H1 (cell line): ENCODE data around the gene HTR4. TPM values are rescaled to one million over a fixed set of nuclear protein-coding genes. Genes with fewer than 3 reads are reported as not detected.
A peak's percentile ranks its signal among the peaks of the same experiment; 100 is the strongest.

Experiments
- CTCF ChIA-PET: fragments of 300-600 bp; sonication (Branson Sonifier 250); formaldehyde crosslinking; loops from one replicate; lab custom pipeline; 2021; ENCODE audit not compliant: partially characterized antibody; lab: Charles Lee
- POLR2A ChIA-PET: fragments of 300-600 bp; sonication (Branson Sonifier 250); formaldehyde crosslinking; loops from one replicate; lab custom pipeline; 2021; ENCODE audit warnings: inconsistent platforms; ENCODE audit not compliant: partially characterized antibody; lab: Charles Lee
- DNase-seq, 2 experiments: peaks; one replicate each; pipeline versions ENCODE4 v3.0.0 to v3.0.0-alpha.2; 2010 to 2022; ENCODE audit warnings: low spot score in 2 of 2, low read depth in 1 of 2, mixed read lengths in 1 of 2
- FAIRE-seq: peaks from 2 replicates; lab custom pipeline; 2011; peaks lifted over from hg19 to GRCh38; lab: Jason Lieb, UNC
- H2AFZ ChIP-seq: 2 replicates; pipeline ENCODE4 v1.8.1; 2012; ENCODE audit warnings: low read length, inconsistent platforms
- H2AK5ac ChIP-seq: 2 replicates; pipeline ENCODE4 v1.6.1; 2013; ENCODE audit warnings: low read depth, low read length
- H2BK120ac ChIP-seq: replicated peaks from 2 replicates; pipeline ENCODE3; 2013; ENCODE audit warnings: low read depth, low read length, inconsistent platforms
- H2BK12ac ChIP-seq: 2 replicates; pipeline ENCODE4 v1.6.1; 2013; ENCODE audit warnings: low read depth, low read length
- H2BK15ac ChIP-seq: 2 replicates; pipeline ENCODE4 v1.6.1; 2013; ENCODE audit warnings: low read length
- H2BK20ac ChIP-seq: 2 replicates; pipeline ENCODE4 v1.6.1; 2013; ENCODE audit warnings: low read length
- H2BK5ac ChIP-seq: 2 replicates; pipeline ENCODE4 v1.6.1; 2013; ENCODE audit warnings: low read depth, low read length
- H3K14ac ChIP-seq: 2 replicates; pipeline ENCODE4 v1.6.1; 2013; ENCODE audit warnings: inconsistent platforms; ENCODE audit not compliant: insufficient read length
- H3K18ac ChIP-seq: 2 replicates; pipeline ENCODE4 v1.6.1; 2013; ENCODE audit warnings: low read length; ENCODE audit errors: extremely low read depth
- H3K23ac ChIP-seq: 2 replicates; pipeline ENCODE4 v1.6.1; 2013; ENCODE audit warnings: inconsistent platforms; ENCODE audit not compliant: insufficient read length
- H3K23me2 ChIP-seq: 2 replicates; pipeline ENCODE4 v1.6.1; 2013; ENCODE audit warnings: low read depth, low read length
- H3K27ac ChIP-seq: 2 replicates; pipeline ENCODE4 v1.6.1; 2011; ENCODE audit warnings: low read depth, low read length, inconsistent platforms
- H3K27me3 ChIP-seq, 4 experiments: replicated peaks in 1 of 4; 1 replicate in 1 of 4; 2 replicates in 3 of 4; pipeline versions ENCODE4 v1.6.1 to v1.8.1; 2011 to 2013; ENCODE audit warnings: low read length in 3 of 4, mild to moderate bottlenecking in 3 of 4, inconsistent platforms in 2 of 4, mixed read lengths in 2 of 4, moderate library complexity in 1 of 4; ENCODE audit not compliant: control insufficient read depth in 3 of 4, insufficient read depth in 3 of 4; ENCODE audit errors: extremely low read depth in 1 of 4
- H3K36me3 ChIP-seq, 4 experiments: 2 replicates each; pipeline versions ENCODE4 v1.6.1 to v1.8.1; 2011 to 2013; ENCODE audit warnings: mild to moderate bottlenecking in 4 of 4, low read length in 3 of 4, moderate library complexity in 2 of 4, control low read depth in 1 of 4, inconsistent platforms in 1 of 4; ENCODE audit not compliant: insufficient read depth in 4 of 4, control insufficient read depth in 2 of 4
- H3K4ac ChIP-seq: replicated peaks from 2 replicates; pipeline ENCODE3; 2013; ENCODE audit warnings: low read length, low read depth, mixed read lengths, inconsistent platforms; ENCODE audit not compliant: insufficient read length
- H3K4me1 ChIP-seq, 4 experiments: replicated peaks in 1 of 4; 1 replicate in 1 of 4; 2 replicates in 3 of 4; pipeline versions ENCODE4 v1.6.1 to v1.8.1; 2011 to 2013; ENCODE audit warnings: low read length in 3 of 4, inconsistent platforms in 2 of 4, mixed read lengths in 1 of 4; ENCODE audit not compliant: insufficient read depth in 4 of 4, control insufficient read depth in 3 of 4
- H3K4me2 ChIP-seq, 2 experiments: 2 replicates each; pipeline versions ENCODE4 v1.6.1 to v1.8.1; 2011 to 2013; ENCODE audit warnings: low read depth in 2 of 2, low read length in 2 of 2, control low read depth in 1 of 2, inconsistent platforms in 1 of 2, mild to moderate bottlenecking in 1 of 2; ENCODE audit not compliant: insufficient read depth in 1 of 2
- H3K4me3 ChIP-seq, 4 experiments: fragments of 200-600, 300-600 bp in 1 of 4; sonication (generic), shearing (Covaris generic), sonication (Bioruptor Twin) in 1 of 4; 2 replicates each; pipeline versions ENCODE4 v1.5.1 to v1.8.1; 2011 to 2016; ENCODE audit warnings: low read length in 4 of 4, low read depth in 3 of 4, control low read depth in 2 of 4, inconsistent platforms in 2 of 4, mild to moderate bottlenecking in 2 of 4, mixed read lengths in 1 of 4, moderate library complexity in 1 of 4; ENCODE audit not compliant: insufficient read depth in 2 of 4; ENCODE audit errors: extremely low read depth in 1 of 4
- H3K56ac ChIP-seq: replicated peaks from 2 replicates; pipeline ENCODE3; 2013; ENCODE audit warnings: low read depth, mild to moderate bottlenecking, mixed read lengths, low read length, inconsistent platforms; ENCODE audit not compliant: insufficient read length
- H3K79me1 ChIP-seq: 2 replicates; pipeline ENCODE4 v1.6.1; 2013; ENCODE audit warnings: low read depth, low read length, control low read depth
- H3K79me2 ChIP-seq, 2 experiments: 2 replicates each; pipeline versions ENCODE4 v1.6.1 to v1.8.1; 2012 to 2013; ENCODE audit warnings: low read length in 2 of 2, mild to moderate bottlenecking in 2 of 2, inconsistent platforms in 1 of 2; ENCODE audit not compliant: insufficient read depth in 2 of 2, control insufficient read depth in 1 of 2
- H3K9ac ChIP-seq, 4 experiments: replicated peaks in 1 of 4; 1 replicate in 1 of 4; 2 replicates in 3 of 4; pipeline versions ENCODE4 v1.6.1 to v1.8.1; 2011 to 2013; ENCODE audit warnings: low read depth in 3 of 4, low read length in 3 of 4, control low read depth in 2 of 4, mild to moderate bottlenecking in 2 of 4, moderate library complexity in 2 of 4, inconsistent platforms in 1 of 4; ENCODE audit errors: extremely low read depth in 1 of 4
- H3K9me3 ChIP-seq, 2 experiments: 2 replicates each; pipeline versions ENCODE4 v1.6.1 to v1.8.1; 2012 to 2013; ENCODE audit warnings: mild to moderate bottlenecking in 2 of 2, moderate library complexity in 2 of 2, control low read depth in 1 of 2, inconsistent platforms in 1 of 2, low read depth in 1 of 2, low read length in 1 of 2, mixed read lengths in 1 of 2; ENCODE audit not compliant: insufficient read depth in 2 of 2
- H4K20me1 ChIP-seq, 2 experiments: replicated peaks in 1 of 2; 2 replicates each; pipeline versions ENCODE3 to v1.8.1; 2011 to 2013; ENCODE audit warnings: inconsistent platforms in 2 of 2, low read length in 2 of 2, mild to moderate bottlenecking in 1 of 2; ENCODE audit not compliant: insufficient read depth in 2 of 2, control insufficient read depth in 1 of 2
- H4K5ac ChIP-seq: 2 replicates; pipeline ENCODE4 v1.6.1; 2013; ENCODE audit warnings: low read length, low read depth, mixed read lengths, inconsistent platforms; ENCODE audit not compliant: insufficient read length
- H4K8ac ChIP-seq: 2 replicates; pipeline ENCODE4 v1.8.0; 2013; ENCODE audit warnings: mild to moderate bottlenecking, moderate library complexity, low read length, inconsistent platforms; ENCODE audit not compliant: insufficient read depth; ENCODE audit errors: extremely low read depth
- H4K91ac ChIP-seq: replicated peaks from 2 replicates; pipeline ENCODE3; 2013; ENCODE audit warnings: low read length, mixed read lengths, inconsistent platforms; ENCODE audit not compliant: insufficient read length
- BRCA1 ChIP-seq: IDR thresholded peaks from 2 replicates; pipeline ENCODE4 v1.6.1; 2012; ENCODE audit warnings: low read depth, low read length, improper control_type of control experiment
- CBX5 ChIP-seq: fragments of 300-800, 300-1000 bp; sonication (generic); IDR thresholded peaks from 2 replicates; pipeline ENCODE4 v1.7.1; 2016; ENCODE audit warnings: antibody characterized with exemption, low read length, low read depth
- E2F6 ChIP-seq: IDR thresholded peaks from 2 replicates; pipeline ENCODE4 v1.6.1; 2012; ENCODE audit warnings: inconsistent platforms
- FOSL1 ChIP-seq: IDR thresholded peaks from 2 replicates; pipeline ENCODE4 v1.6.1; 2011; ENCODE audit warnings: mild to moderate bottlenecking, low read depth, low read length, moderate library complexity; ENCODE audit not compliant: insufficient read depth
- GTF2F1 ChIP-seq: IDR thresholded peaks from 2 replicates; pipeline ENCODE4 v1.6.1; 2012; ENCODE audit warnings: low read depth, low read length, improper control_type of control experiment, borderline replicate concordance
- KDM1A ChIP-seq: fragments of 200-600, 300-600 bp; sonication (generic); IDR thresholded peaks from 2 replicates; pipeline ENCODE4 v1.7.1; 2016; ENCODE audit warnings: mild to moderate bottlenecking, low read length, borderline replicate concordance
- MAFK ChIP-seq: IDR thresholded peaks from 2 replicates; pipeline ENCODE4 v1.6.1; 2012; ENCODE audit warnings: low read depth, mild to moderate bottlenecking, improper control_type of control experiment, low read length
- RFX5 ChIP-seq: IDR thresholded peaks from 2 replicates; pipeline ENCODE4 v1.6.1; 2011; ENCODE audit warnings: low read depth, low read length, improper control_type of control experiment, borderline replicate concordance
- SIN3A ChIP-seq, 2 experiments: IDR thresholded peaks in 1 of 2; conservative IDR thresholded peaks in 1 of 2; 2 replicates each; pipeline ENCODE4 v1.6.1; 2011 to 2012; ENCODE audit warnings: low read length in 2 of 2, improper control_type of control experiment in 1 of 2, low read depth in 1 of 2, mild to moderate bottlenecking in 1 of 2
- SP1 ChIP-seq: IDR thresholded peaks from 2 replicates; pipeline ENCODE4 v1.6.1; 2011; ENCODE audit warnings: low read depth, low read length
- ZNF274 ChIP-seq: IDR thresholded peaks from 2 replicates; pipeline ENCODE4 v1.7.0; 2012; ENCODE audit warnings: low read length, borderline replicate concordance; ENCODE audit errors: extremely low read depth
- WGBS, 2 experiments: shearing (Covaris generic) in 1 of 2; methylation state at CpG; one replicate each; pipeline versions ENCODE4 v1.1.6 to v1.1.7; 2013 to 2015; ENCODE audit warnings: low lambda C conversion rate in 2 of 2, mixed read lengths in 2 of 2, inconsistent platforms in 1 of 2, low coverage in 1 of 2, missing lambda C conversion rate in 1 of 2; ENCODE audit not compliant: insufficient replicate concordance in 2 of 2, insufficient coverage in 1 of 2, insufficient read length in 1 of 2; ENCODE audit errors: extremely low coverage in 1 of 2, missing lambda C conversion rate in 1 of 2; 5-methylcytosine and 5-hydroxymethylcytosine counted together
- polyA plus RNA-seq, 7 experiments: library from polyadenylated mRNA; depleted of rRNA in 3 of 7; stranded (reverse) in 5 of 7; unstranded in 2 of 7; fragments of >200 nt in 5 of 7; fragments of 200-250 nt in 2 of 7; gene quantifications; 1 replicate in 5 of 7; 2 replicates in 1 of 7; 4 replicates in 1 of 7; pipeline versions ENCODE4 v1.2.1 to v1.2.3, GENCODE V29; 2011 to 2013; ENCODE audit warnings: missing spikeins in 2 of 7, mixed read lengths in 2 of 7
- total RNA-seq: library from RNA; stranded (reverse); fragmentation: NEBNext Ultra II Directional; extraction: Animal tissue kit (Norgen Biotek cat#: 25700); gene quantifications from 2 replicates; pipeline ENCODE4 v1.2.1, GENCODE V29; 2021

HTR4 gene
- total and polyA plus RNA-seq, 2 of the 8 experiments (the other 6 are each of a cell fraction or from before 2014, with no cell fraction given): not detected

- H4K91ac ChIP-seq: peak overlapping the region; percentile 78
- no peaks in the 10 kb centered on the region for H3K79me1 ChIP-seq
- POLR2A ChIA-PET: no interaction called here
- no peaks in the 10 kb centered on the region for H3K36me3 ChIP-seq
- H2AK5ac ChIP-seq: no peak overlapping the region
- H3K23me2 ChIP-seq: no peaks in the 10 kb centered on the region
- H3K27me3 ChIP-seq: no peaks in the 10 kb centered on the region; a peak in 2 of 7 replicates
- H2BK120ac ChIP-seq: peak overlapping the region; percentile 71
- no peak overlapping the region; the same call in 1 of the 2 replicates for H3K18ac ChIP-seq
- DNase-seq (peak; percentile 49 to 92), FAIRE-seq (peak; percentile 81)
- CTCF ChIA-PET: interaction anchor here (0.6 to 3.4 kb wide), 40 partner anchors 9 to 1711 kb away, joined by 3 to 31 read pairs (median 4); no protein-coding TSS in a partner anchor
- H2BK15ac ChIP-seq: no peak overlapping the region; the same call in none of the 2 replicates
- 0 out of 4 replicates have a peak overlapping the region, but pooled peaks of 1 of the 2 experiments have one; percentile 1 for H3K4me2 ChIP-seq
- H3K4me3 ChIP-seq: no peak overlapping the region
- no peak overlapping the region for H3K23ac ChIP-seq
- no peak overlapping the region; a peak in 1 of 7 replicates for H3K9ac ChIP-seq
- no peaks in the 10 kb centered on the region for H3K4me1 ChIP-seq
- no peak overlapping the region; the same call in 1 of the 2 replicates for H4K8ac ChIP-seq
- no peaks in the 10 kb centered on the region for H3K79me2 ChIP-seq
- no peaks in the 10 kb centered on the region for H4K20me1 ChIP-seq
- no peak overlapping the region for H3K56ac ChIP-seq
- no peaks in the 10 kb centered on the region for H3K9me3 ChIP-seq
- WGBS, 2 experiments: 58% methylated on average over 19 of the region's 22 CpGs; no CpG with 5 or more reads in 1 of the 2 experiments
- no peak overlapping the region for H3K27ac ChIP-seq
- H3K14ac ChIP-seq: no peak overlapping the region
- H4K5ac ChIP-seq: no peak overlapping the region
- H2BK20ac ChIP-seq: 0 out of 2 replicates have a peak overlapping the region, but pooled peaks have one; percentile 21
- peak overlapping the region; percentile 99 for H2AFZ ChIP-seq
- H2BK12ac ChIP-seq: 0 out of 2 replicates have a peak overlapping the region, but pooled peaks have one; percentile 52
- H3K4ac ChIP-seq: no peak overlapping the region
- H2BK5ac ChIP-seq: 0 out of 2 replicates have a peak overlapping the region, but pooled peaks have one; percentile 40
- TF ChIP-seq SIN3A (conservative IDR thresholded peaks at IDR 0.05 in 1 of 2, IDR thresholded peaks at IDR 0.05 in 1 of 2; ENCODE audit: low read depth in 1 of 2, low read length in 2 of 2): no peak
- TF ChIP-seq E2F6: peak; percentile 63
- no peak for TF ChIP-seq GTF2F1
- TF ChIP-seq KDM1A: peak; percentile 90
- no peak for TF ChIP-seq BRCA1
- TF ChIP-seq SP1: no peak
- TF ChIP-seq CBX5: no peak
- no peak for TF ChIP-seq FOSL1
- no peak for TF ChIP-seq MAFK
- no peak for TF ChIP-seq RFX5
- TF ChIP-seq ZNF274: no peak
These were observed 171.4 kb downstream of the HTR4 start for GRCh38 chr5:148482697-148483462.
